ENCODE measurements around the gene NFATC3. TPM values are rescaled to one million over a fixed set of nuclear protein-coding genes. Genes with fewer than 3 reads are reported as not detected.

Gene NFATC3
- 10 to 100 TPM; 51.1 to 56.7 TPM for total RNA-seq

GRCh38 chr16:68085259-68086071 is at the start of gene NFATC3:
NFATC3 (plus strand) TSS chr16:68085370; CDS start chr16:68085682, 312 bp downstream.
- H3K9me3 ChIP-seq: no peaks in the 10 kb centered on the region
- ATAC-seq (ENCODE audit: insufficient number of reproducible peaks, low FRiP score, low read depth) (peak; percentile 78), DNase-seq (ENCODE audit: low spot score) (peak; percentile 91)
- H3K4me1 ChIP-seq (ENCODE audit: control insufficient read depth in 1 of 2, low read depth in 2 of 2): peaks cover 30 to 42% of the 10 kb centered on the region in 2 donors
- H3K36me3 ChIP-seq: no peaks in the 10 kb centered on the region
- H3K27ac ChIP-seq: peak within 1 kb of the TSS; percentile 99 to 100
- H3K27me3 ChIP-seq (replicated peaks; ENCODE audit: insufficient read depth): no peaks in the 10 kb centered on the region
- no peak for TF ChIP-seq CTCF (IDR thresholded peaks at IDR 0.05)
- peak within 1 kb of the TSS; percentile 90 for H3K4me3 ChIP-seq

- H3K27me3 ChIP-seq (replicated peaks; ENCODE audit: insufficient read depth): no peaks in the 10 kb centered on the region
- DNase-seq (ENCODE audit: low spot score) (no peak), ATAC-seq (ENCODE audit: insufficient number of reproducible peaks, low FRiP score, low read depth) (no peak)
- TF ChIP-seq CTCF (IDR thresholded peaks at IDR 0.05): no peak
- no peak overlapping the region for H3K4me3 ChIP-seq
- H3K27ac ChIP-seq: no peak overlapping the region
- H3K4me1 ChIP-seq (ENCODE audit: control insufficient read depth in 1 of 2, low read depth in 2 of 2): no peaks in the 10 kb centered on the region
- no peaks in the 10 kb centered on the region for H3K36me3 ChIP-seq
- H3K9me3 ChIP-seq: no peaks in the 10 kb centered on the region
Measured at GRCh38 chr16:68037841-68038597, 47.2 kb upstream of the NFATC3 start.

GRCh38 chr16:68040506-68041288 is 44.5 kb upstream of the NFATC3 start:
- DNase-seq (ENCODE audit: low spot score) (peak; percentile 43), ATAC-seq (ENCODE audit: insufficient number of reproducible peaks, low FRiP score, low read depth) (peak; percentile 51)

GRCh38 chr16:68041783-68042182 is 43.4 kb upstream of the NFATC3 start:
- Histone ChIP-seq H3K27ac (no peak overlapping the region), H3K4me3 (no peak overlapping the region), H3K9me3 (no peaks in the 10 kb centered on the region), H3K27me3 (replicated peaks; ENCODE audit: insufficient read depth) (no peaks in the 10 kb centered on the region), H3K36me3 (no peaks in the 10 kb centered on the region), H3K4me1 (ENCODE audit: control insufficient read depth in 1 of 2, low read depth in 2 of 2) (no peaks in the 10 kb centered on the region)
- no peak for TF ChIP-seq CTCF (IDR thresholded peaks at IDR 0.05)
- DNase-seq (ENCODE audit: low spot score) (no peak), ATAC-seq (ENCODE audit: insufficient number of reproducible peaks, low FRiP score, low read depth) (no peak)

More at GRCh38 chr16:68040506-68041288, 44.5 kb upstream of the NFATC3 start:
- H3K4me1 ChIP-seq (ENCODE audit: control insufficient read depth in 1 of 2, low read depth in 2 of 2): no peaks in the 10 kb centered on the region
- TF ChIP-seq CTCF (IDR thresholded peaks at IDR 0.05): peak; percentile 93
- no peaks in the 10 kb centered on the region for H3K27me3 ChIP-seq (replicated peaks; ENCODE audit: insufficient read depth)
- H3K27ac ChIP-seq: no peak overlapping the region
- no peaks in the 10 kb centered on the region for H3K36me3 ChIP-seq
- no peak overlapping the region for H3K4me3 ChIP-seq
- H3K9me3 ChIP-seq: no peaks in the 10 kb centered on the region

Measured in thoracic aorta (tissue), 2 donors.